Trophoblast cell (in vitro differentiated cells and primary cell): ENCODE data around the gene WDR48.

Experiments
- DNase-seq, 2 donors: peaks; one replicate each; pipeline ENCODE4 v3.0.0-alpha.2; 2016
- H2AFZ ChIP-seq: 2 replicates; pipeline ENCODE4 v1.6.1; 2013; ENCODE audit warnings: low read length, moderate library complexity, mild to moderate bottlenecking; ENCODE audit not compliant: insufficient read depth, poor library complexity
- H2AK5ac ChIP-seq: 2 replicates; pipeline ENCODE4 v1.6.1; 2013; ENCODE audit warnings: mild to moderate bottlenecking, low read length
- H2BK120ac ChIP-seq: 2 replicates; pipeline ENCODE4 v1.6.1; 2013; ENCODE audit warnings: low read length, mild to moderate bottlenecking, moderate library complexity; ENCODE audit not compliant: insufficient read depth, poor library complexity
- H2BK12ac ChIP-seq: 2 replicates; pipeline ENCODE4 v1.6.1; 2013; ENCODE audit warnings: mild to moderate bottlenecking, low read length, moderate library complexity
- H2BK5ac ChIP-seq: 2 replicates; pipeline ENCODE4 v1.6.1; 2013; ENCODE audit warnings: low read length, low read depth, moderate library complexity, mild to moderate bottlenecking; ENCODE audit not compliant: poor library complexity
- H3K14ac ChIP-seq: 2 replicates; pipeline ENCODE4 v1.6.1; 2013; ENCODE audit warnings: mild to moderate bottlenecking, low read length
- H3K18ac ChIP-seq: 2 replicates; pipeline ENCODE4 v1.6.1; 2013; ENCODE audit warnings: mild to moderate bottlenecking, low read length
- H3K23ac ChIP-seq: 2 replicates; pipeline ENCODE4 v1.6.1; 2013; ENCODE audit warnings: low read length
- H3K27ac ChIP-seq: 2 replicates; pipeline ENCODE4 v1.5.1; 2013; ENCODE audit warnings: low read depth, mild to moderate bottlenecking, inconsistent platforms, low read length, moderate library complexity
- H3K27me3 ChIP-seq: 2 replicates; pipeline ENCODE4 v1.6.1; 2013; ENCODE audit warnings: inconsistent platforms, mild to moderate bottlenecking, low read length, moderate library complexity; ENCODE audit not compliant: insufficient read depth
- H3K36me3 ChIP-seq, 2 experiments: 1 replicate in 1 of 2; 2 replicates in 1 of 2; pipeline ENCODE4 v1.6.1; 2013; ENCODE audit warnings: low read length in 2 of 2, mild to moderate bottlenecking in 2 of 2, moderate library complexity in 1 of 2; ENCODE audit not compliant: insufficient read depth in 2 of 2, control insufficient read depth in 1 of 2
- H3K4ac ChIP-seq: 2 replicates; pipeline ENCODE4 v1.6.1; 2013; ENCODE audit warnings: low read depth, mild to moderate bottlenecking, low read length, moderate library complexity
- H3K4me1 ChIP-seq, 2 experiments: 1 replicate in 1 of 2; 2 replicates in 1 of 2; pipeline ENCODE4 v1.6.1; 2013; ENCODE audit warnings: low read length in 2 of 2, mild to moderate bottlenecking in 2 of 2, moderate library complexity in 1 of 2; ENCODE audit not compliant: insufficient read depth in 2 of 2, control insufficient read depth in 1 of 2
- H3K4me2 ChIP-seq: 2 replicates; pipeline ENCODE4 v1.6.1; 2013; ENCODE audit warnings: inconsistent platforms, mild to moderate bottlenecking, low read length, moderate library complexity
- H3K4me3 ChIP-seq: 2 replicates; pipeline ENCODE4 v1.5.1; 2013; ENCODE audit warnings: mild to moderate bottlenecking, low read depth, low read length, inconsistent platforms
- H3K79me1 ChIP-seq: one replicate; pipeline ENCODE4 v1.6.1; 2013; ENCODE audit warnings: low read length
- H3K79me2 ChIP-seq: 2 replicates; pipeline ENCODE4 v1.6.1; 2013; ENCODE audit warnings: low read length, mild to moderate bottlenecking; ENCODE audit not compliant: control insufficient read depth, insufficient read depth, poor library complexity
- H3K9ac ChIP-seq: 2 replicates; pipeline ENCODE4 v1.6.1; 2013; ENCODE audit warnings: mild to moderate bottlenecking, low read length
- H3K9me3 ChIP-seq: 2 replicates; pipeline ENCODE4 v1.6.1; 2013; ENCODE audit warnings: low read depth, mild to moderate bottlenecking, control low read depth, inconsistent platforms, low read length; ENCODE audit not compliant: insufficient read depth
- H4K12ac ChIP-seq: 2 replicates; pipeline ENCODE4 v1.6.1; 2013; ENCODE audit warnings: low read depth, mild to moderate bottlenecking, low read length, moderate library complexity
- H4K8ac ChIP-seq: 2 replicates; pipeline ENCODE4 v1.6.1; 2013; ENCODE audit warnings: low read depth, mild to moderate bottlenecking, low read length, moderate library complexity
- H4K91ac ChIP-seq: one replicate; pipeline ENCODE4 v1.6.1; 2013; ENCODE audit warnings: low read depth, mild to moderate bottlenecking, low read length, moderate library complexity
- WGBS: extraction: QIAGEN DNeasy Blood & Tissue Kit; methylation state at CpG from one replicate; pipeline ENCODE4 v1.1.7; 2013; ENCODE audit warnings: missing lambda C conversion rate; ENCODE audit not compliant: insufficient read length, insufficient coverage; ENCODE audit errors: extremely low coverage; 5-methylcytosine and 5-hydroxymethylcytosine counted together

The WDR48 gene

DNA sequence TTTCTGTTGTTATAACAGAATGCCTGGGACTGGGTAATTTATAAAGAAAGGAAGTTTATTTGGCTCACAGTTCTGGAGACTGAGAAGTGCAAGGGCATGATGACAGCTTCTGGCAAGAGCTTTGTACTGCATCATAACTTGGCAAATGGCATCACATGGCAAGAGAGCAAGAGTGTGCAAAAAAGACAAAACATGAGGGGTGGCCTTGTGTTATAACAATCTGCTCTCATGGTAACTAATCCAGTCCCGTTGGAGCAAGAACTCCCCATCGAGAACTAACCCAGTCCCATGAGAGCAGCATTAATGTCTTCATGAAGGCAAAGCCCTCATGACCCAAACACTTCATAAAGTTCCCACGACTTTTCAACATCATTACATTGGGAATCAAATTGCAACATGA, 23.3 kb upstream of the WDR48 start:
- Histone ChIP-seq H3K4me2 (no peak overlapping the region), H4K8ac (no peak overlapping the region), H3K4ac (no peak overlapping the region), H3K14ac (no peak overlapping the region), H2AFZ (no peak overlapping the region), H3K9ac (peak overlapping the region; percentile 10), H2BK120ac (no peak overlapping the region), H4K91ac (no peak overlapping the region), H3K23ac (no peak overlapping the region), H3K9me3 (no peaks in the 10 kb centered on the region), H4K12ac (no peak overlapping the region), H2BK12ac (no peak overlapping the region), H3K4me1 (no peaks in the 10 kb centered on the region), H3K79me2 (no peaks in the 10 kb centered on the region), H3K79me1 (no peaks in the 10 kb centered on the region), H3K27me3 (no peaks in the 10 kb centered on the region), H3K18ac (no peak overlapping the region), H2BK5ac (no peak overlapping the region), H3K36me3 (no peaks in the 10 kb centered on the region), H3K27ac (no peak overlapping the region), H2AK5ac (no peak overlapping the region), H3K4me3 (no peak overlapping the region)
- no peak for DNase-seq
- WGBS: no CpG with 5 or more reads among the region's 3 CpGs

- Histone ChIP-seq H4K12ac (no peak overlapping the region), H2BK12ac (no peak overlapping the region), H2BK120ac (no peak overlapping the region), H2AFZ (no peak overlapping the region), H4K8ac (no peak overlapping the region), H3K18ac (no peak overlapping the region), H3K27me3 (no peaks in the 10 kb centered on the region), H4K91ac (no peak overlapping the region), H3K79me1 (no peaks in the 10 kb centered on the region), H3K27ac (no peak overlapping the region), H3K79me2 (no peaks in the 10 kb centered on the region), H3K9me3 (no peaks in the 10 kb centered on the region), H3K23ac (no peak overlapping the region), H3K14ac (no peak overlapping the region), H2AK5ac (no peak overlapping the region), H2BK5ac (no peak overlapping the region), H3K4me3 (no peak overlapping the region), H3K9ac (no peak overlapping the region), H3K4me1 (no peaks in the 10 kb centered on the region), H3K4ac (no peak overlapping the region), H3K4me2 (no peak overlapping the region), H3K36me3 (no peaks in the 10 kb centered on the region)
- no CpG with 5 or more reads among the region's 1 CpG for WGBS
- no peak for DNase-seq
Measured at GRCh38 chr3:39029556-39029955, 22.3 kb upstream of the WDR48 start.

DNA sequence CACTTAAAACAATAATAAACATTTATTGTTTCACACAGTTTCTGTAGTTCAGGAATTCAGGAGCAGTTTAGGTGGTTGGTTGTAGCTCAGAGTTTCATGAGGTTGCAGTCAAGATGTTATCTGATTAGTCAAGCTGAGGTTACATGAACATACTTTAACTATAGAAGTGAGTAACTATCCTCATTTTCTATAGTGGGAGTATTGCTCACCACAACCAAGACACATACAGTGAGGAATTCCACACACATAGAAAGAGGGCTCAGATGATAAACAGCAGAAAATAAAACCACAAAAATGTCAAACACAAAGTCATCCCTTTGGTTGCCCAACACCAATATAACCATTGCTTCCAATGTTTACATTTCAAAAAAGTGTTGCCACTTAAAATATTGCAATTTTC, 13.7 kb upstream of the WDR48 start:
- no peak for DNase-seq
- H3K9me3 ChIP-seq: peaks cover 4% of the 10 kb centered on the region
- H3K18ac ChIP-seq: no peak overlapping the region
- no peak overlapping the region for H4K91ac ChIP-seq
- H3K4me3 ChIP-seq: no peak overlapping the region
- no peak overlapping the region for H2BK12ac ChIP-seq
- H3K23ac ChIP-seq: no peak overlapping the region
- no peaks in the 10 kb centered on the region for H3K79me1 ChIP-seq
- no peak overlapping the region for H2AFZ ChIP-seq
- no peak overlapping the region for H2BK5ac ChIP-seq
- H2BK120ac ChIP-seq: no peak overlapping the region
- H3K4ac ChIP-seq: no peak overlapping the region
- no peak overlapping the region for H3K14ac ChIP-seq
- H3K36me3 ChIP-seq: no peaks in the 10 kb centered on the region
- no peak overlapping the region for H3K4me2 ChIP-seq
- H4K12ac ChIP-seq: no peak overlapping the region
- no peaks in the 10 kb centered on the region for H3K27me3 ChIP-seq
- H3K79me2 ChIP-seq: no peaks in the 10 kb centered on the region
- H2AK5ac ChIP-seq: no peak overlapping the region
- H3K27ac ChIP-seq: no peak overlapping the region
- H3K4me1 ChIP-seq: no peaks in the 10 kb centered on the region
- no peak overlapping the region for H3K9ac ChIP-seq
- no peak overlapping the region for H4K8ac ChIP-seq

DNA sequence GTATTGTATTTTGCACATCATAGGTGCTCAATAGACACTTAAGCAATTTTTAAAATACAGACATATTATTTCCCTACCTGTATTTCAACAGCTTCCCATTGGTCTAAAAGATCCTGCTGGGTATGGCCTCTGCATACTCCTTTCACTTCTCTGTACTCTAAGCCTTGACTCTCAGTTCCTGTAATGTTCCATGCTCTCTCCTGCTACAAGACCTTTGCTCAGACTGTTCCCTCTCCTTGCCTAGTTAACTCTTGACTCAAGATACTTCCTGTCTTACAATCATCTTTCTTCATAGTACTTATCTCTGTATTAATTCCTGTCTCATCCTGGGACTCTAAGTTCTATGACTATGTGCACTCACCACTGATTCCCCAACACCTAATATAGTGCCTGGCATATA, 1.8 kb upstream of the WDR48 start:
- Histone ChIP-seq H4K91ac (no peak overlapping the region), H3K27ac (no peak overlapping the region)

GRCh38 chr3:39052583-39052982, 767 bp downstream of the WDR48 start:
- WGBS: no CpG with 5 or more reads among the region's 11 CpGs
- Histone ChIP-seq H3K4ac (no peak overlapping the region), H3K79me2 (peaks cover 2% of the 10 kb centered on the region), H2AK5ac (no peak overlapping the region), H3K4me1 (peaks cover 0 to 3% of the 10 kb centered on the region in 2 experiments), H4K8ac (no peak overlapping the region), H3K23ac (no peak overlapping the region), H3K27me3 (no peaks in the 10 kb centered on the region), H3K4me2 (peak overlapping the region; percentile 77), H2BK5ac (no peak overlapping the region), H3K4me3 (peak overlapping the region; percentile 90), H3K36me3 (no peaks in the 10 kb centered on the region), H3K9me3 (no peaks in the 10 kb centered on the region), H2AFZ (no peak overlapping the region), H4K12ac (no peak overlapping the region), H2BK120ac (no peak overlapping the region), H4K91ac (no peak overlapping the region), H3K79me1 (peaks cover 8% of the 10 kb centered on the region), H3K18ac (no peak overlapping the region), H3K14ac (no peak overlapping the region), H3K27ac (no peak overlapping the region), H3K9ac (no peak overlapping the region), H2BK12ac (no peak overlapping the region)
- DNase-seq: no peak

More for the DNA sequence above, 1.8 kb upstream of the WDR48 start:
- H2BK120ac ChIP-seq: no peak overlapping the region
- H4K12ac ChIP-seq: no peak overlapping the region
- no peak overlapping the region for H2AK5ac ChIP-seq
- H3K4me2 ChIP-seq: no peak overlapping the region
- no peaks in the 10 kb centered on the region for H3K27me3 ChIP-seq
- DNase-seq: no peak
- no peak overlapping the region for H3K23ac ChIP-seq
- no peak overlapping the region for H3K4me3 ChIP-seq
- H2BK12ac ChIP-seq: no peak overlapping the region
- H3K9me3 ChIP-seq: no peaks in the 10 kb centered on the region
- H2BK5ac ChIP-seq: no peak overlapping the region
- no peak overlapping the region for H2AFZ ChIP-seq
- H3K79me1 ChIP-seq: peaks cover 8% of the 10 kb centered on the region
- H3K14ac ChIP-seq: no peak overlapping the region
- no peak overlapping the region for H3K9ac ChIP-seq
- no peak overlapping the region for H3K4ac ChIP-seq
- H3K4me1 ChIP-seq: peaks cover 0 to 3% of the 10 kb centered on the region in 2 experiments
- H4K8ac ChIP-seq: no peak overlapping the region
- H3K79me2 ChIP-seq: peaks cover 2% of the 10 kb centered on the region
- H3K18ac ChIP-seq: no peak overlapping the region
- no peaks in the 10 kb centered on the region for H3K36me3 ChIP-seq
